ENCODE measurements around the gene HECW1. TPM values are rescaled to one million over a fixed set of nuclear protein-coding genes. Genes with fewer than 3 reads are reported as not detected.

Gene HECW1
- total RNA-seq, 1 donor from 2014 or later: 0.46 TPM

DNA sequence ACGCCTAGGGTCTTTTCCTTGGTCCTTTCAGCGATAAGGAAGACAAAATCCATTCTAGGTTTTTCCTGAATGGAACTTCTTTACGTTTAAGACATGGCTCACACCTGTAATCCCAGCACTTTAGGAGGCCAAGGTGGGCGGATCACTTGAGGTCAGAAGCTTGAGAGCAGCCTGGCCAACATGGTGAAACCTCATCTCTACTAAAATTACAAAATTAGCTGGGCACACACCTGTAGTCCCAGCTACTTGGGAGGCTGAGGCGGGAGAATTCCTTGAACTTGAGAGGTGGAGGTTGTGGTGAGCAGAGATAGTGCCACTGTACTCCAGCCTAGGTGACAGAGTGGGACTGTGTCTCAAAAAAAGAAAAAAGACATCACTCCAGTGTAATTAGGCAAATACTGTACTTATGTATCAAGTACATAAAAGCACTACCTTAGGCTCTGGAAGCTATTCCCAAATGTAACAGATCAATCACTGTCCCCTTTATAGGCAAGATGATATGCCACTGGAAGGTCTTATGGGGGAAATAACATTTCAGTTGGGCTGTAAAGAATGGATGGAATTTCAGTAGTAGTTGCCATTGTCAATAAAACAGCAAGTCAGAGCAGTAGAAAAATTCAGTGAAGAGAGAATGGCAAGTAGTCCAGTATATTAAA is 476.2 kb downstream of the HECW1 start:
- no peak overlapping the region for H3K4me3 ChIP-seq (ENCODE audit: low read depth, low read length)
- H3K27me3 ChIP-seq (ENCODE audit: control insufficient read depth, insufficient read depth, low read length): no peaks in the 10 kb centered on the region
- H3K36me3 ChIP-seq (ENCODE audit: control insufficient read depth, insufficient read depth, low read length): no peaks in the 10 kb centered on the region
- DNase-seq (ENCODE audit: low read depth): no peak
- TF ChIP-seq, protein P1, sequence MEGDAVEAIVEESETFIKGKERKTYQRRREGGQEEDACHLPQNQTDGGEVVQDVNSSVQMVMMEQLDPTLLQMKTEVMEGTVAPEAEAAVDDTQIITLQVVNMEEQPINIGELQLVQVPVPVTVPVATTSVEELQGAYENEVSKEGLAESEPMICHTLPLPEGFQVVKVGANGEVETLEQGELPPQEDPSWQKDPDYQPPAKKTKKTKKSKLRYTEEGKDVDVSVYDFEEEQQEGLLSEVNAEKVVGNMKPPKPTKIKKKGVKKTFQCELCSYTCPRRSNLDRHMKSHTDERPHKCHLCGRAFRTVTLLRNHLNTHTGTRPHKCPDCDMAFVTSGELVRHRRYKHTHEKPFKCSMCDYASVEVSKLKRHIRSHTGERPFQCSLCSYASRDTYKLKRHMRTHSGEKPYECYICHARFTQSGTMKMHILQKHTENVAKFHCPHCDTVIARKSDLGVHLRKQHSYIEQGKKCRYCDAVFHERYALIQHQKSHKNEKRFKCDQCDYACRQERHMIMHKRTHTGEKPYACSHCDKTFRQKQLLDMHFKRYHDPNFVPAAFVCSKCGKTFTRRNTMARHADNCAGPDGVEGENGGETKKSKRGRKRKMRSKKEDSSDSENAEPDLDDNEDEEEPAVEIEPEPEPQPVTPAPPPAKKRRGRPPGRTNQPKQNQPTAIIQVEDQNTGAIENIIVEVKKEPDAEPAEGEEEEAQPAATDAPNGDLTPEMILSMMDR (IDR thresholded peaks at IDR 0.05; ENCODE audit: insufficient read depth, low read length, poor library complexity, severe bottlenecking): no peak

DNA sequence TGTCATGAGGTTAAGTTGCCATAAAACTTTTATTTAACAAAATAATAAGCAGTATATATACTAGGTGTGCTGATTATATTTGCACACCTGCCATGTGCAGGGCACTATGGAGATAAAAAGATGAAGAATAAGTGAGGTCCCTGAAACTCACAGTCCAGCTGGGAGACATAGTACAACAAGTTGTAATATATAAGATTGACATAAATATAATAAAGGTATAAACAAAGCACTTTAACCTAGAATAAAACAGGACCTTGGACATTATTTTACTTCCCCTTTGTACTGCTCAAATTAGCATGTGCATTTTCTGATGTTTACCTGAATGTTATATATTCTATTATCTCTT is 476.7 kb downstream of the HECW1 start:
- Histone ChIP-seq H3K4me3 (ENCODE audit: low read depth, low read length) (no peak overlapping the region), H3K36me3 (ENCODE audit: control insufficient read depth, insufficient read depth, low read length) (no peaks in the 10 kb centered on the region), H3K27me3 (ENCODE audit: control insufficient read depth, insufficient read depth, low read length) (no peaks in the 10 kb centered on the region)
- no peak for DNase-seq (ENCODE audit: low read depth)
- TF ChIP-seq, protein P1 (IDR thresholded peaks at IDR 0.05; ENCODE audit: insufficient read depth, low read length, poor library complexity, severe bottlenecking): no peak

DNA sequence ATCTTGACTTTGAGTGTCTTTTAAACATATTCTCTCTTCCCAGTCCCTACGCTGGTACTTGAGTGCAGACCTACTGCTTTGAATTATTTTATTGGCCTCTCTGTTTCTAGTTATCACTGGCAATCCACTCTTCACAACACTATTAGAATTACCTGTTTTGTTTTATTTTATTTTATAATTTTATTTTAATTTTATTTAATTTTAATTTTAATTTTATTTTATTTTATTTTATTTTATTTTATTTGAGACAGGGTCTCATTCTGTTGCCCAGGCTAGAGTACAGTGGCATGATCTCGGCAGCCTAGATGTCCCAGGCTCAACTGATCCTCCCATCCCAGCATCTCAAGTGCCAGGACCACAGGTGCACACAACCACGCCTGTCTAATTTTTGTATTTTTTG is 477.3 kb downstream of the HECW1 start:
- Histone ChIP-seq H3K27me3 (ENCODE audit: control insufficient read depth, insufficient read depth, low read length) (no peaks in the 10 kb centered on the region), H3K36me3 (ENCODE audit: control insufficient read depth, insufficient read depth, low read length) (no peaks in the 10 kb centered on the region), H3K4me3 (ENCODE audit: low read depth, low read length) (no peak overlapping the region)
- TF ChIP-seq, protein P1 (IDR thresholded peaks at IDR 0.05; ENCODE audit: insufficient read depth, low read length, poor library complexity, severe bottlenecking): no peak
- DNase-seq (ENCODE audit: low read depth): no peak

DNA sequence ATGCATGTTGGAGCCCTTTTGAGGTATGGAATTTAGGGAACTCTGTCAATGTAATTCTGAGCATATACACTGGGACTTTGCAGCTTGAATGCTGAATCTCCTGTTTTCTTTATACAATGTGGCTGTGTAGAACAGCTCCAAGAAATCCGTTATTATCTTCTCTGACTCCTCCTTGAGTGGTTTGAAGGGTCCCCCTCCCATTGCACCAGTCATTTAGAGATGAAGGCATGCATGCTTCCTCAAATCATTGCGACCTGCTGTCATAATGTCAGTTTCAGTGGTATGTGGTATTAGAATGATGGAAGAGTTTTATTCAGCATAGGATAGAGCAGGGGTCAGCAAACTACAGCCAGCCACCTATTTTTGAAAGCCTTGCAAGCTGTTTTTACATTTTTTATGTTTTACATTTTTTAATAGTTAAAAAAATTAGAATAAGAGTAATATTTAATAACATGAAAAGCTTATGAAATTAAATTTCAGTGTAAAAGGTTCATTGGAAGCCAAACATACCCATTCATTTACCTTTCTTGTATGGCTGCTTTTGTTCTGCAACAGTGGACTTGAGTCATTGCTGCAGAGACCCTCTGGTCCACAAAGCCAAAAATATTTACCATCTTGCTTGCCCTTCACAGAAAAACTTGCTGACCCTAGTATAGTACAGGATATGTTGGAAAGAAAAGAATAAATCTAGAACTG is 478.6 kb downstream of the HECW1 start:
- no peak overlapping the region for H3K4me3 ChIP-seq (ENCODE audit: low read depth, low read length)
- TF ChIP-seq, protein P1 (IDR thresholded peaks at IDR 0.05; ENCODE audit: insufficient read depth, low read length, poor library complexity, severe bottlenecking): no peak

DNA sequence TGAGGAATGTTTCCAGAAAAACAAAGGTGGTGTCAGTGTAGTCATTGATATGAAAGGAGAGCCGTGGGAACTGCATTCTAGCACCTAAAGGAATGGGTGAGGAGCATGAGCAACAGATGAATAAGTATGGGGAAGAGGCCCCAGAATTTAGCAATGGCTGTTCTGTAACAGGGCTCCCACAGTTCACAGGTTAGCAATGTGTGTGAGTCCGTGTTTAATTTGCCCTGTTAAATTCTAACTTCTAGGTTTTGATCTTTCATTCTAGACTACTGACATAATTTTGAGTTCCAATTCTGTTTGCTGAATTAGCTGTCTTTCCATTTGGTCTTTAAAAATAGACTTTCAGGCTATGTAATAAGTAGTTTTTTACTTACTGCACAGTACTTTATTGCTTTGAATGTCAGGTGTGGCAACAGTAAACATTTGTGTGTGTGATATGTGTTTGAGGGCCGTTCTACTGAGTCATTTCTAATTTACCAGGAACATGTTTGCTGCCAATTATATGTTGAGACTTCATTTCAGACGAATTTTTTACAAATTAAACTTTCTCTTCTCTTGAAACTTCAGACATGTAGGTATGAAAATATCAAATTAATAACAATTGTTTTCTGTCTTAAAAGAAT is 479.2 kb downstream of the HECW1 start:
- no peak for DNase-seq (ENCODE audit: low read depth)
- Histone ChIP-seq H3K36me3 (ENCODE audit: control insufficient read depth, insufficient read depth, low read length) (no peaks in the 10 kb centered on the region), H3K4me3 (ENCODE audit: low read depth, low read length) (no peak overlapping the region), H3K27me3 (ENCODE audit: control insufficient read depth, insufficient read depth, low read length) (no peaks in the 10 kb centered on the region)
- TF ChIP-seq, protein P1 (IDR thresholded peaks at IDR 0.05; ENCODE audit: insufficient read depth, low read length, poor library complexity, severe bottlenecking): no peak

More for the DNA sequence above, 478.6 kb downstream of the HECW1 start:
- Histone ChIP-seq H3K36me3 (ENCODE audit: control insufficient read depth, insufficient read depth, low read length) (no peaks in the 10 kb centered on the region), H3K27me3 (ENCODE audit: control insufficient read depth, insufficient read depth, low read length) (no peaks in the 10 kb centered on the region)
- DNase-seq (ENCODE audit: low read depth): no peak
